ENCODE data around the gene BTRC.

The BTRC gene

GRCh38 chr10:101354328-101355071, 535 bp downstream of the BTRC start:
- peak; percentile 21 to 58 for DNase-seq (ENCODE audit: low read depth in 1 of 2, low spot score in 1 of 2)
- Histone ChIP-seq H3K27me3 (ENCODE audit: insufficient read depth, poor library complexity, severe bottlenecking) (no peaks in the 10 kb centered on the region), H3K4me3 (replicated peaks; ENCODE audit: insufficient read depth, low read length) (peak overlapping the region; percentile 94), H3K27ac (replicated peaks) (peak overlapping the region; percentile 55)
- no peak for TF ChIP-seq CTCF (IDR thresholded peaks at IDR 0.05; ENCODE audit: insufficient read depth, low read length)
- no peak for TF ChIP-seq REST (IDR thresholded peaks at IDR 0.05; ENCODE audit: insufficient replicate concordance, low read depth)
- TF ChIP-seq SPI1 (IDR thresholded peaks at IDR 0.05; ENCODE audit: borderline replicate concordance, low read depth) = no peak
- no peak for TF ChIP-seq GABPA (IDR thresholded peaks at IDR 0.05; ENCODE audit: low read depth)
- no peak for TF ChIP-seq POLR2AphosphoS5 (IDR thresholded peaks at IDR 0.05; ENCODE audit: low read depth)

GRCh38 chr10:101355072-101355706, 1.2 kb downstream of the BTRC start:
- TF ChIP-seq GABPA (IDR thresholded peaks at IDR 0.05; ENCODE audit: low read depth) = no peak
- TF ChIP-seq POLR2AphosphoS5 (IDR thresholded peaks at IDR 0.05; ENCODE audit: low read depth) = no peak
- TF ChIP-seq REST (IDR thresholded peaks at IDR 0.05; ENCODE audit: insufficient replicate concordance, low read depth) = no peak
- TF ChIP-seq CTCF (IDR thresholded peaks at IDR 0.05; ENCODE audit: insufficient read depth, low read length) = no peak
- TF ChIP-seq SPI1 (IDR thresholded peaks at IDR 0.05; ENCODE audit: borderline replicate concordance, low read depth) = no peak
- Histone ChIP-seq H3K27ac (replicated peaks) (no peak overlapping the region; the same call in 1 of the 2 replicates), H3K27me3 (ENCODE audit: insufficient read depth, poor library complexity, severe bottlenecking) (no peaks in the 10 kb centered on the region), H3K4me3 (replicated peaks; ENCODE audit: insufficient read depth, low read length) (peak overlapping the region; percentile 94)
- DNase-seq (ENCODE audit: low read depth in 1 of 2, low spot score in 1 of 2) = no peak

- H3K27ac ChIP-seq (replicated peaks) = no peak overlapping the region
- DNase-seq (ENCODE audit: low read depth in 1 of 2, low spot score in 1 of 2) = no peak
- TF ChIP-seq CTCF (IDR thresholded peaks at IDR 0.05; ENCODE audit: insufficient read depth, low read length) (no peak), SPI1 (IDR thresholded peaks at IDR 0.05; ENCODE audit: borderline replicate concordance, low read depth) (no peak), GABPA (IDR thresholded peaks at IDR 0.05; ENCODE audit: low read depth) (no peak), REST (IDR thresholded peaks at IDR 0.05; ENCODE audit: insufficient replicate concordance, low read depth) (no peak), POLR2AphosphoS5 (IDR thresholded peaks at IDR 0.05; ENCODE audit: low read depth) (no peak)
Observed at GRCh38 chr10:101356132-101356531, 2.2 kb downstream of the BTRC start.

More at GRCh38 chr10:101356132-101356531, 2.2 kb downstream of the BTRC start:
- Histone ChIP-seq H3K4me3 (replicated peaks; ENCODE audit: insufficient read depth, low read length) (no peak overlapping the region), H3K27me3 (ENCODE audit: insufficient read depth, poor library complexity, severe bottlenecking) (no peaks in the 10 kb centered on the region)

Data from HL-60 (cell line).